ENCODE measurements around the gene PPIL6.

Gene PPIL6

GRCh38 chr6:109424946-109425345 is 15.5 kb downstream of the PPIL6 start:
- Histone ChIP-seq H4K8ac (ENCODE audit: low read depth, low read length) (no peak overlapping the region), H3K23ac (ENCODE audit: low read length) (no peak overlapping the region), H3K18ac (ENCODE audit: low read length) (no peak overlapping the region), H4K5ac (ENCODE audit: low read length) (no peak overlapping the region), H2BK5ac (ENCODE audit: low read length) (no peak overlapping the region), H3K4ac (ENCODE audit: low read depth, low read length) (no peak overlapping the region), H2AK5ac (ENCODE audit: low read length) (no peak overlapping the region), H3K9ac (ENCODE audit: low read length) (no peak overlapping the region), H2BK15ac (replicated peaks; ENCODE audit: low read depth) (no peak overlapping the region), H3K4me3 (ENCODE audit: low read length) (no peak overlapping the region), H3K4me2 (ENCODE audit: low read length) (no peak overlapping the region), H3K27me3 (ENCODE audit: insufficient read depth, low read length, poor library complexity) (no peaks in the 10 kb centered on the region), H3K4me1 (ENCODE audit: control insufficient read depth, low read depth, low read length) (no peaks in the 10 kb centered on the region), H3K79me1 (ENCODE audit: low read length) (no peaks in the 10 kb centered on the region), H3K36me3 (ENCODE audit: control insufficient read depth, insufficient read depth, low read length) (no peaks in the 10 kb centered on the region), H3K27ac (ENCODE audit: low read depth, low read length) (no peak overlapping the region), H2BK120ac (ENCODE audit: low read depth, low read length) (no peak overlapping the region), H3K56ac (ENCODE audit: low read length) (no peak overlapping the region), H3K79me2 (ENCODE audit: control insufficient read depth, insufficient read depth, low read length) (no peaks in the 10 kb centered on the region)
- WGBS (ENCODE audit: extremely low coverage, insufficient coverage, low lambda C conversion rate): no CpG with 5 or more reads among the region's 2 CpGs
- DNase-seq: no peak

- Histone ChIP-seq H4K5ac (ENCODE audit: low read length) (no peak overlapping the region), H3K56ac (ENCODE audit: low read length) (no peak overlapping the region), H3K9ac (ENCODE audit: low read length) (no peak overlapping the region), H3K4me2 (ENCODE audit: low read length) (no peak overlapping the region), H3K79me2 (ENCODE audit: control insufficient read depth, insufficient read depth, low read length) (no peaks in the 10 kb centered on the region), H3K4me3 (ENCODE audit: low read length) (no peak overlapping the region), H2BK120ac (ENCODE audit: low read depth, low read length) (no peak overlapping the region), H4K8ac (ENCODE audit: low read depth, low read length) (no peak overlapping the region), H3K79me1 (ENCODE audit: low read length) (no peaks in the 10 kb centered on the region), H3K27me3 (ENCODE audit: insufficient read depth, low read length, poor library complexity) (no peaks in the 10 kb centered on the region), H3K23ac (ENCODE audit: low read length) (no peak overlapping the region), H3K4me1 (ENCODE audit: control insufficient read depth, low read depth, low read length) (no peaks in the 10 kb centered on the region), H3K36me3 (ENCODE audit: control insufficient read depth, insufficient read depth, low read length) (no peaks in the 10 kb centered on the region), H3K4ac (ENCODE audit: low read depth, low read length) (no peak overlapping the region), H2AK5ac (ENCODE audit: low read length) (no peak overlapping the region), H3K27ac (ENCODE audit: low read depth, low read length) (no peak overlapping the region), H3K18ac (ENCODE audit: low read length) (no peak overlapping the region), H2BK15ac (replicated peaks; ENCODE audit: low read depth) (no peak overlapping the region), H2BK5ac (ENCODE audit: low read length) (no peak overlapping the region)
- WGBS (ENCODE audit: extremely low coverage, insufficient coverage, low lambda C conversion rate): no CpG with 5 or more reads among the region's 1 CpG
- DNase-seq: no peak
Observed at GRCh38 chr6:109421184-109421583, 19.2 kb downstream of the PPIL6 start.

- no peaks in the 10 kb centered on the region for H3K4me1 ChIP-seq (ENCODE audit: control insufficient read depth, low read depth, low read length)
- H4K8ac ChIP-seq (ENCODE audit: low read depth, low read length): no peak overlapping the region
- no CpG with 5 or more reads among the region's 1 CpG for WGBS (ENCODE audit: extremely low coverage, insufficient coverage, low lambda C conversion rate)
- H3K79me1 ChIP-seq (ENCODE audit: low read length): no peaks in the 10 kb centered on the region
- H3K36me3 ChIP-seq (ENCODE audit: control insufficient read depth, insufficient read depth, low read length): no peaks in the 10 kb centered on the region
- no peak overlapping the region for H3K9ac ChIP-seq (ENCODE audit: low read length)
- no peaks in the 10 kb centered on the region for H3K79me2 ChIP-seq (ENCODE audit: control insufficient read depth, insufficient read depth, low read length)
- H2AK5ac ChIP-seq (ENCODE audit: low read length): no peak overlapping the region
- H3K4me3 ChIP-seq (ENCODE audit: low read length): no peak overlapping the region
- H2BK15ac ChIP-seq (replicated peaks; ENCODE audit: low read depth): no peak overlapping the region
- H3K56ac ChIP-seq (ENCODE audit: low read length): no peak overlapping the region
- H2BK120ac ChIP-seq (ENCODE audit: low read depth, low read length): no peak overlapping the region
- no peak overlapping the region for H3K4ac ChIP-seq (ENCODE audit: low read depth, low read length)
- no peak overlapping the region for H3K4me2 ChIP-seq (ENCODE audit: low read length)
- H3K18ac ChIP-seq (ENCODE audit: low read length): no peak overlapping the region
- no peak overlapping the region for H2BK5ac ChIP-seq (ENCODE audit: low read length)
- H3K27ac ChIP-seq (ENCODE audit: low read depth, low read length): no peak overlapping the region
- no peak overlapping the region for H4K5ac ChIP-seq (ENCODE audit: low read length)
- H3K23ac ChIP-seq (ENCODE audit: low read length): no peak overlapping the region
- no peak for DNase-seq
- H3K27me3 ChIP-seq (ENCODE audit: insufficient read depth, low read length, poor library complexity): no peaks in the 10 kb centered on the region
Observed at GRCh38 chr6:109420751-109421150, 19.7 kb downstream of the PPIL6 start.

- Histone ChIP-seq H2BK5ac (ENCODE audit: low read length) (no peak overlapping the region), H2BK15ac (replicated peaks; ENCODE audit: low read depth) (no peak overlapping the region), H3K79me2 (ENCODE audit: control insufficient read depth, insufficient read depth, low read length) (no peaks in the 10 kb centered on the region), H3K4me3 (ENCODE audit: low read length) (no peak overlapping the region), H3K27ac (ENCODE audit: low read depth, low read length) (no peak overlapping the region), H3K4me2 (ENCODE audit: low read length) (no peak overlapping the region), H3K18ac (ENCODE audit: low read length) (no peak overlapping the region), H2BK120ac (ENCODE audit: low read depth, low read length) (no peak overlapping the region), H3K4me1 (ENCODE audit: control insufficient read depth, low read depth, low read length) (no peaks in the 10 kb centered on the region), H3K27me3 (ENCODE audit: insufficient read depth, low read length, poor library complexity) (no peaks in the 10 kb centered on the region), H4K5ac (ENCODE audit: low read length) (no peak overlapping the region), H3K9ac (ENCODE audit: low read length) (no peak overlapping the region), H3K36me3 (ENCODE audit: control insufficient read depth, insufficient read depth, low read length) (no peaks in the 10 kb centered on the region), H3K23ac (ENCODE audit: low read length) (no peak overlapping the region), H2AK5ac (ENCODE audit: low read length) (no peak overlapping the region), H3K79me1 (ENCODE audit: low read length) (no peaks in the 10 kb centered on the region), H3K4ac (ENCODE audit: low read depth, low read length) (no peak overlapping the region), H3K56ac (ENCODE audit: low read length) (no peak overlapping the region), H4K8ac (ENCODE audit: low read depth, low read length) (no peak overlapping the region)
- no CpG with 5 or more reads among the region's 4 CpGs for WGBS (ENCODE audit: extremely low coverage, insufficient coverage, low lambda C conversion rate)
- DNase-seq: no peak
Observed at GRCh38 chr6:109417646-109418045, 22.8 kb downstream of the PPIL6 start.

GRCh38 chr6:109411034-109411433 is 29.4 kb downstream of the PPIL6 start:
- Histone ChIP-seq H3K56ac (ENCODE audit: low read length) (no peak overlapping the region), H4K8ac (ENCODE audit: low read depth, low read length) (no peak overlapping the region), H3K79me2 (ENCODE audit: control insufficient read depth, insufficient read depth, low read length) (no peaks in the 10 kb centered on the region), H3K27ac (ENCODE audit: low read depth, low read length) (no peak overlapping the region), H4K5ac (ENCODE audit: low read length) (no peak overlapping the region), H3K36me3 (ENCODE audit: control insufficient read depth, insufficient read depth, low read length) (no peaks in the 10 kb centered on the region), H3K4me1 (ENCODE audit: control insufficient read depth, low read depth, low read length) (no peaks in the 10 kb centered on the region), H2BK120ac (ENCODE audit: low read depth, low read length) (no peak overlapping the region), H3K27me3 (ENCODE audit: insufficient read depth, low read length, poor library complexity) (no peaks in the 10 kb centered on the region), H3K4me3 (ENCODE audit: low read length) (no peak overlapping the region), H3K4ac (ENCODE audit: low read depth, low read length) (no peak overlapping the region), H2BK15ac (replicated peaks; ENCODE audit: low read depth) (no peak overlapping the region), H3K79me1 (ENCODE audit: low read length) (no peaks in the 10 kb centered on the region), H2AK5ac (ENCODE audit: low read length) (no peak overlapping the region), H3K4me2 (ENCODE audit: low read length) (no peak overlapping the region), H2BK5ac (ENCODE audit: low read length) (no peak overlapping the region), H3K9ac (ENCODE audit: low read length) (no peak overlapping the region), H3K18ac (ENCODE audit: low read length) (no peak overlapping the region), H3K23ac (ENCODE audit: low read length) (no peak overlapping the region)
- no peak for DNase-seq
- WGBS (ENCODE audit: extremely low coverage, insufficient coverage, low lambda C conversion rate): no CpG with 5 or more reads among the region's 2 CpGs

- no peak overlapping the region for H3K4ac ChIP-seq (ENCODE audit: low read depth, low read length)
- no peak overlapping the region for H2BK15ac ChIP-seq (replicated peaks; ENCODE audit: low read depth)
- H3K79me1 ChIP-seq (ENCODE audit: low read length): no peaks in the 10 kb centered on the region
- no peak overlapping the region for H3K18ac ChIP-seq (ENCODE audit: low read length)
- no peak overlapping the region for H2BK120ac ChIP-seq (ENCODE audit: low read depth, low read length)
- no peaks in the 10 kb centered on the region for H3K4me1 ChIP-seq (ENCODE audit: control insufficient read depth, low read depth, low read length)
- H3K36me3 ChIP-seq (ENCODE audit: control insufficient read depth, insufficient read depth, low read length): no peaks in the 10 kb centered on the region
- H3K79me2 ChIP-seq (ENCODE audit: control insufficient read depth, insufficient read depth, low read length): no peaks in the 10 kb centered on the region
- no peak overlapping the region for H2BK5ac ChIP-seq (ENCODE audit: low read length)
- no peak for DNase-seq
- no peak overlapping the region for H4K8ac ChIP-seq (ENCODE audit: low read depth, low read length)
- no peak overlapping the region for H3K27ac ChIP-seq (ENCODE audit: low read depth, low read length)
- whole genome bisulfite sequencing (ENCODE audit: extremely low coverage, insufficient coverage, low lambda C conversion rate): no CpG with 5 or more reads among the region's 4 CpGs
- H3K56ac ChIP-seq (ENCODE audit: low read length): no peak overlapping the region
- no peak overlapping the region for H2AK5ac ChIP-seq (ENCODE audit: low read length)
- no peak overlapping the region for H3K23ac ChIP-seq (ENCODE audit: low read length)
- no peak overlapping the region for H3K9ac ChIP-seq (ENCODE audit: low read length)
- no peak overlapping the region for H4K5ac ChIP-seq (ENCODE audit: low read length)
- no peaks in the 10 kb centered on the region for H3K27me3 ChIP-seq (ENCODE audit: insufficient read depth, low read length, poor library complexity)
- no peak overlapping the region for H3K4me3 ChIP-seq (ENCODE audit: low read length)
- H3K4me2 ChIP-seq (ENCODE audit: low read length): no peak overlapping the region
Observed at GRCh38 chr6:109406196-109406595, 34.2 kb downstream of the PPIL6 start.

Measured in mesendoderm (in vitro differentiated cells).